GM08714 (cell line): ENCODE results near the gene TET2.
A peak's percentile ranks its signal among the peaks of the same experiment; 100 is the strongest.

Source experiments
- H3K4me3 ChIP-seq: fragments of 200-500 bp; sonication (Bioruptor generic); 2 replicates; pipeline ENCODE4 v1.5.1; 2014; ENCODE audit warnings: mild to moderate bottlenecking, low read length, inconsistent platforms
- ZNF274 ChIP-seq: IDR thresholded peaks from 2 replicates; pipeline ENCODE4 v1.6.1; 2012; ENCODE audit warnings: mild to moderate bottlenecking, low read depth, low read length

Gene TET2

GRCh38 chr4:105210916-105211315 lies 64.2 kb downstream of the TET2 start:
- no peak for TF ChIP-seq ZNF274
- H3K4me3 ChIP-seq = no peak overlapping the region

GRCh38 chr4:105215609-105216313 lies 69.1 kb downstream of the TET2 start:
- no peak overlapping the region; the same call in 1 of the 2 replicates for H3K4me3 ChIP-seq
- TF ChIP-seq ZNF274 = no peak

GRCh38 chr4:105225500-105225899 lies 78.8 kb downstream of the TET2 start:
- no peak overlapping the region for H3K4me3 ChIP-seq
- no peak for TF ChIP-seq ZNF274

GRCh38 chr4:105227054-105227453 lies 80.4 kb downstream of the TET2 start:
- no peak overlapping the region for H3K4me3 ChIP-seq
- TF ChIP-seq ZNF274 = no peak

GRCh38 chr4:105230287-105230686 lies 83.6 kb downstream of the TET2 start:
- H3K4me3 ChIP-seq = no peak overlapping the region
- TF ChIP-seq ZNF274 = no peak

GRCh38 chr4:105232374-105232773 lies 85.7 kb downstream of the TET2 start:
- H3K4me3 ChIP-seq = no peak overlapping the region
- no peak for TF ChIP-seq ZNF274

GRCh38 chr4:105234582-105234981 lies 87.9 kb downstream of the TET2 start:
- H3K4me3 ChIP-seq = no peak overlapping the region
- TF ChIP-seq ZNF274 = no peak

- TF ChIP-seq ZNF274 = no peak
- peak overlapping the region; percentile 45; the same call in 1 of the 2 replicates for H3K4me3 ChIP-seq
Observed at GRCh38 chr4:105236202-105236915, 89.7 kb downstream of the TET2 start.

GRCh38 chr4:105236916-105237311 lies 90.2 kb downstream of the TET2 start:
- TF ChIP-seq ZNF274 = no peak
- peak overlapping the region; percentile 45; the same call in 1 of the 2 replicates for H3K4me3 ChIP-seq

GRCh38 chr4:105240037-105240436 lies 93.4 kb downstream of the TET2 start:
- TF ChIP-seq ZNF274 = no peak
- no peak overlapping the region for H3K4me3 ChIP-seq

GRCh38 chr4:105241451-105241850 lies 94.8 kb downstream of the TET2 start:
- no peak for TF ChIP-seq ZNF274
- no peak overlapping the region for H3K4me3 ChIP-seq

- TF ChIP-seq ZNF274 = no peak
- H3K4me3 ChIP-seq = no peak overlapping the region
Observed at GRCh38 chr4:105243446-105243845, 96.8 kb downstream of the TET2 start.

- no peak for TF ChIP-seq ZNF274
- H3K4me3 ChIP-seq = no peak overlapping the region
Observed at GRCh38 chr4:105246712-105247111, 100.0 kb downstream of the TET2 start.

- no peak for TF ChIP-seq ZNF274
- H3K4me3 ChIP-seq = no peak overlapping the region
Observed at GRCh38 chr4:105248613-105249012, 101.9 kb downstream of the TET2 start.

GRCh38 chr4:105257817-105258495 lies 111.3 kb downstream of the TET2 start:
- no peak overlapping the region for H3K4me3 ChIP-seq
- TF ChIP-seq ZNF274 = no peak
